ENCODE data around the gene MAOA.
A peak's percentile ranks its signal among the peaks of the same experiment; 100 is the strongest.
"Not testable (repeated sequence)": the region's sequence is repeated elsewhere in the genome, so short reads cannot be mapped to it uniquely, and the experiment has no call there.

The MAOA gene

DNA sequence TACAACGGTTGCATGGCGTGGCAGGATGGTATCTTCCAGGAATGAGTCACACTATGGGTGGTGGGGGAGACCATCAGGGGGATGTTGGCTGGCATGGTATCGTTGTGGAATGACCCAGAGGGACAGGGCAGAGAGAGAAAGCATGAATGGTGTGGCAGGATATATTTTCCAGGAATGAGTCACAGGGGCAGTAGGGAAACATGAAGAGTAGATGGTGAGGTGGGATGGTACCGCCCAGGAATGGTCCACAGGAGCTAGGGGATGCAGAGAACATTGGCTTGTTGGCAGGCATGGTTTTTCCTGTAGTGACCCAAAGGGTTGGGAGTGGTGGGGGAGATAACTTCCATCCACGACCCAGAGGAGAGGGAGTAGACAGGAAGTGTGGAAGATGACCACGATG lies 62.4 kb downstream of the MAOA start:
- no peak for DNase-seq

DNA sequence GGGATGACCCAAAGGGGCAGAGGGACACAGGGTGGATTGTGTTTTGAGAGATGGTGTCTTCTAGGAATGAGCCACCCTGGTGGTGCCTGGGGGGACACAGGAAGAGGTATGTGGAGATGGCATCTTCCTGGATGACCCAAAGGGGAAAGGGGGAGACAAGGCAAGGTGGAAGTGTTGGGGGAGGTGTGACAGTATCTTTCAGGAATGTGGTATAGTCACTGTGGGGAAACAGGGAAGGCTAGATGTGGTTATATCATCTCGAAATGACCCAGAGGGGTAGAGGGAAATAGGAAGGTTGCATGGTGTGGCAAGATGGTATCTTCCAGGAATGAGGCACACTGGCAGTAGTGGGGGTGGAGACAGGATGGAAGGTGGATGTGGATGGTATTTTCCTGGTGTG lies 62.9 kb downstream of the MAOA start:
- no peak for DNase-seq

DNA sequence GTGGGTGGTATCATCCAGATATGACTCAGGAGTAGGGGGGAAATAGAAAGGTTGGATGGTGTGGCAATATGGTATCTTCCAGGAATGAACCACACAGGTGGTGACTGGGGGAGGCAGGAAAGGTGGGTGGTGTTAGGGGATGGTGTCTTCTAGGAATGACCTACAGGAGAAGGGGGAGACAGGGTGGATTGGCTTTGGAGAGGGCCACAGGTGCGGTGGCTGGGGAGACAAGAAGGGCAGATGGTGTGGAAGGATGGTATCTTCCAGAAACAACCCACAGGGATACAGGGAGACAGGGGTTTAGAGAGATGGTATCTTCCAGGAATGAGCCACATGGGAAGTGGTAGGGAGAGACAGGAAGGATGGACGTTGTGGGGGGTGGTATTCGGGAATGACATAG lies 64.0 kb downstream of the MAOA start:
- no peak for DNase-seq

DNA sequence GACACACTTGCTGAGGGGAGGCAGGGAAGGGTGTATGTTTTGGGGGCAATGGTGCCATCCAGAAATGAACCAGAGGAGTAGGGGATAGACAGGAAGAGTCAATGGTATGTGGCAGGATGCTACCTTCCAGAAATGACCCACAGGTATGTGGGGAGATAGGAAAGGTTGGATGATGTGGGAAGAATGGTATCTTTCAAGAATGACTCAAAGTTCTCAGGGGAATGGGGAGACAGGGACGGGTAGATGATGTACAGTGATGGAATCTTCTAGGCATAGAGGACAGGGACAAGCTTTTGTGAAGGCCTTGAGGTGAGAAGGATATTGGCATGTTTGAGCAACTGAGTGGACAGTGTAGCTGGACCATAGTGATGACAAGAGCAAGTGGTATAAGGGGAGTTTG lies 64.9 kb downstream of the MAOA start:
- no peak for DNase-seq

DNA sequence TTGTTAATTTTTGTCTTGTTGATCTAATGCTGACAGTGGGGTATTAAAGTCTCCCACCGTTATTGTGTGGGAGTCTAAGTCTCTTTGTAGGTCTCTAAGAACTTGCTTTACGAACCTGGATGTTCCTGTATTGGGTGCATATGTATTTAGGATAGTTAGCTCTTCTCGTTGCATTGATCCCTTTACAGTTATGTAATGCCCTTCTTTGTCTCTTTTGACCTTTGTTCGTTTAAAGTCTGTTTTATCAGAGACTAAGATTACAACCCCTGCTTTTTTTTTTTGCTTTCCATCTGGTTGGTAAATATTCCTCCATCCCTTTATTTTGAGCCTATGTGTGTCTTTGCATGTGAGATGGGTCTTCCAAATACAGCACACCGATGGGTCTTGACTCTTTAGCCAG lies 69.1 kb downstream of the MAOA start:
- not testable (repeated sequence) for DNase-seq

DNA sequence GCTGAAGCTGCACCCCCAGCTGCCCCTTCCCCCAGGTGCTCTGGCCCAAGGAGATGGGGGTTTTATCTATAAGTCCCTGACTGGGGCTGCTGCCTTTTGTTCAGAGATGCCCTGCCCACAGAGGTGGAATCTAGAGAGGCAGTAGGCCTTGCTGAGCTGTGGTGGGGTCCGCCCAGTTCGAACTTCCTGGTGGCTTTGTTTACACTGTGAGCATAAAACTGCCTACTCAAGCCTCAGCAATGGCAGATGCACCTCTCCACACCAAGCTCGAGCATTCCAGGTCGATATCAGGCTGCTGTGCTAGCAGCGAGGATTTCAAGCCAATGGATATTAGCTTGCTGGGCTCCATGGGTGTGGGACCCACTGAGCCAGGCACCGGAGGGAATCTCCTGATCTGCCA lies 71.2 kb downstream of the MAOA start:
- DNase-seq: not testable (repeated sequence)

DNA sequence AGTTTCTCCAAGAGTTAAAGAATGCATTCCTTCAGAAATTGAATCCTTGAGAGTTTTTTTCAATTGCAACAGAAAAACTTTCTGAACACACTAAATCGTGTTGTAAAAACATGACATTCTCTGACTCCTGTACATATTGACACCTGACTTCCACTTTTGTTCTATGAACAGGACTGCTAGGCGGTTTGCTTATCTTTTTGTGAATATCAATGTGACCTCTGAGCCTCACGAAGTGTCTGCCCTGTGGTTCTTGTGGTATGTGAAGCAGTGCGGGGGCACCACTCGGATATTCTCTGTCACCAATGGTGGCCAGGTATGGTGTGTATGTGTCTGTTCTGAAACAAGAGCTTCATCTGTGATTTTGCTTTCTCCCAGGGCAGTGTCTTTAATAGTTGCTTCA lies 71.9 kb downstream of the MAOA start:
- DNase-seq: no peak

DNA sequence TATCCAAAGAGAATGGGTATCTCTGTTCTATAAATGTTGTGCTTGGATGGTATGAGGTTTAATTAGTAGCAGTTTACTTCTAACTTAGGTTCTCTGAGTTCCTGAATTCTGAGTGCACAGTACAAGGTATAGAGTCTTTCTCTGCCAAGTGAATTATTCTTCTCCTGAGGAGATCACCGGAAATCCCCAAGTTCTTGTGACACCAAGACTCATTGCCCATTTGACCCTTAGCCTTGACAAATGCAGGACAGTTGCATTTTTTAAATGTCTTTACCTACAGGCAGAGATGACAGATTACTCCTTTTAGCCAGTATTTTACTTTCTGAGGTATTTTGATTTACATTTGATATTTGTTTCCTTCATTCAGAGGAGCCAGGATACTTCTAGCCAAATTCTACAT lies 72.9 kb downstream of the MAOA start:
- no peak for DNase-seq

DNA sequence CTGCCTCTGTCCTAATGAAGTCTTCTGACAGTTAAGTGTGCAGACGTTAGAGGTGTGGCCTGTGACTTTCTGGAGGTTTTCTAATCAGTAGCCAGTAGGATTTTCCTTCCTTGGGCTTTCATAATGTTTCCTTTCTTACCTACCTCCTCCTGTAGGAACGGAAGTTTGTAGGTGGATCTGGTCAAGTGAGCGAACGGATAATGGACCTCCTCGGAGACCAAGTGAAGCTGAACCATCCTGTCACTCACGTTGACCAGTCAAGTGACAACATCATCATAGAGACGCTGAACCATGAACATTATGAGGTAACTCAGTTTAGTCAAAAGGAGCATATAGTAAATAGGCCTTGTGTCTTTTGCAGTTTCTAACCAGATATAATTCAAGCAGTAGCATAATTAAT lies 75.0 kb downstream of the MAOA start:
- DNase-seq: no peak

DNA sequence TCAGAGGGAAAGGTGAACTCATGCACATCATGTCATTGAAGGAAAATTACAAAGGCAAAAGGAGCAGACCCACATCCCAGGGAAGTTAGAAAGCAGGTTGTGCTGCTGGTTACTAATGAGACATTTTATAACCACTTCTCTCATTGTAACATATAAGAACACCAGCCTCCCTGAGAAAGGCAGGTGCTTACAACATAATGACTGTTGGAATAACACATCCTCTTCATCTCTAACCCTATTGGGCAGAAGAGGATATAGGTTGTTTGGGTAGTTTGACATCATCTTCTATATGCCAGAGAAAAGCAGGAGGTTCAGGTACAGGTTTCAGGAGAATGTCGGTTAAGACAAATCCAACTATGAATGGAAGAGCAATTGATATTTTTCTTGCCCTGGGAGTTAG lies 77.6 kb downstream of the MAOA start:
- no peak for DNase-seq

DNA sequence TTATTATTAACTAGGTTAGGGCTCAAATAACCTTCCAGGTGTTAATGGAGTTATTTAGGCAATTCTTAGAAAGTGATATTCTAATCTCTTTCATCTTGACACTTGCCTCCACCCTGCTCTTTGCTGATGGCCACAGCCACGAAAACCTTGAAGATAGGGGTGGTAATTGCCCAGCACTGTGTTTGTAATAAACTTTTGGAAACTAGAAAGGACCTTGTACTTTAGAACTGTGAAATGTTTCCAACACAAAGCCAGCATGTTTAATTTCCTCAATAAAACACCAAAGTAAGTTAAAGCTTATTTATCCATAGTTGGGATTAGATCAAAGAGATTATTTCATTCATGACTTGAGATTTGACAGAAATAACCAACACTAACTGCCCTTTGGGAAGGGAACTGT lies 78.3 kb downstream of the MAOA start:
- DNase-seq: no peak

DNA sequence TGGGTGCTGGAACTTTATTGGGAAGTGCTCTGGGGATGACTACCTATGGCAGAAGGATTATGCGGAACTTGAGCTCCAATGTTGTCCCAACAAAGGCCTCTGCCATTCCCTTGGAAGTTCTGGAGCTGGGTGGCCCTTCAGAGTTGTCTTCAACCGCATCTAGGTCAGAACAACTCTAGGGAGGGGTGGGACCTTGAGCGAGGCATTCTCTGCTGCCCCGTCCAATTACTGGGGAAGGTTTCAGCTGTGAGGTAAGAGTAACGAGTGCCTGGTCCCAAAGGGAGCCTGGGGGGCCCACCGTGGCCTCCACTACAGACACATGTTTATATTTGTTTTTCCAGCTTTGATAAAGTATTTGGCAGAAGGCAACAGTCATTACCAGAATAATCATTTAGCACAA lies 79.4 kb downstream of the MAOA start:
- no peak for DNase-seq

DNA sequence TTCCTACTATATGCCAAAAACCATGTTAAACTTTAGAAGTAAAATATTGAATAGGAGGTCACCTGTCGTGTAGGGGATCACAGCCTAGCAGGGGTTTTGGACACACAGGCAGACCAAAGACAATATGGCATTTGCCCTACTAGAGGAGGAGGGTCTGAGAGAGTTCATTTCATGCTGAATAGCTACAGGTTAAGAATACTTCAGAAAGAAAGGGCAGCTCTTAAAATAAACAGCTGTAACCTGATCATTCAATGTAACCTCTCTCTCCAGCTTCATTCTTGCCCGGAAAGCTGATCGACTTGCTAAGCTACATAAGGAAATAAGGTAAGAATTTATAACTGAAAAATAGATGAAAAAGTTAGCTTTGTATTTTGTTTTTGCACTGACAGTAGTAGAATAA lies 79.9 kb downstream of the MAOA start:
- no peak for DNase-seq

DNA sequence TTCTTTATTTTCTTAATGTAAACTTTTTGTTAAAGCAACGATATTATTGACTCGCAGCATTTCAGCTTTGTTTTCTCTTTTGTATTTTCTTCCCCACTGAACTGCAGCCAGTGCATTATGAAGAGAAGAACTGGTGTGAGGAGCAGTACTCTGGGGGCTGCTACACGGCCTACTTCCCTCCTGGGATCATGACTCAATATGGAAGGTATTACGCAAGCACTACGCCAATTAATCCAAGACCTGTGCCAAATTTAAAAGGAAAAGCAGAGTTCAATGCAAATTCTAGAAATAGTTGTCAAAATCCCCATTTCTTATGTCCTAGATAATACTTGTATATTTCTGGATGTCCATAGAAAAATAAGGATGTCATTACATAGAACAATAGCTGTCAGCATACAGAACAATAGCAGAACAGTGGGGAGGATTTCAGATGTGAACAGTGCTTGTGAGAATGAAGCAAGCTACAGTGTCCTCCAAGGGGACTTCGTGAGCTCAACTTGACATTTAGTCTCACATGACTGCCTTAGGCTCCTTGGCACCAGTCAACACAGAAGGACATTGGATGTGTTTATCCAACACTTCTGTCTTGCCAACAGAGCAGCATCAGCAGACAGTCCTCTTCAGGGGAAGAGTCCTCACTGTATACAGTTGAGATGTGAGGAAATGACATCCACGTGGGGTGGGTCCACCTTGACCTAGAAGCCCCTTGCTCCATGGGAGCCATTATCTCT lies 85.9 kb downstream of the MAOA start:
- DNase-seq: no peak

DNA sequence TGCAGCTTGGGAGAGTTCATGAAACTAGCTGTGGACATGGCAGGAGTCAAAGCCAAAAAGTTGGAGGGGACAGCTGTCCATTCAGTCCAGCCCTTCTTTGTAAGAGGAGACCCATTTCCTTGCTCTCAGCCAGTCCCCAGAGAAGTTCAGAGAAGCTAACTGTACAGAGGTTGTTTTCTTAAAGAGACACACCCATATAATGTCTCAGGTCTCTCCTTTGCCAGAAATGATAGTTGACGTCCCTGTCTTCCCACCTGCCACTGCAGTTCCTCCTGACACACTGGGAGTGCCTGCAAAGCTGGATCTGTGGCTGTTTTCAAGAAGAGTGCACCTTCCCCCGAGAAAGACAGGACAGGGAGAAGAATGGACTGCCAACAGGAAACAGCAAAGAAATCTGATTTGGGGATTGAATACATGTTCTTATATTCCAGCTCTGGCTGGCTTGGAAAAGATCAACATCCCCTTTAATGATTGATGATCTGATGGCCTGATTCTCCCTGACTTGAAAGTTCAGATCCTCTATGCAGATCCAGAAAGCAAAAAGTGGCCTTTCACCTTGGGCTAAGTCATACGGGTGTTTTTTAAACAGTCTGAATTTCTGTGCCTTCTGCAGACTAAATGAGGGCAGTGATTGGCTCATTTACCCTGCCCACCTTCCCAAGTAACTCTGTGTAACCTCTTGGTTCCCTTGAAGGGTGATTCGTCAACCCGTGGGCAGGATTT lies 87.2 kb downstream of the MAOA start:
- no peak for DNase-seq

DNA sequence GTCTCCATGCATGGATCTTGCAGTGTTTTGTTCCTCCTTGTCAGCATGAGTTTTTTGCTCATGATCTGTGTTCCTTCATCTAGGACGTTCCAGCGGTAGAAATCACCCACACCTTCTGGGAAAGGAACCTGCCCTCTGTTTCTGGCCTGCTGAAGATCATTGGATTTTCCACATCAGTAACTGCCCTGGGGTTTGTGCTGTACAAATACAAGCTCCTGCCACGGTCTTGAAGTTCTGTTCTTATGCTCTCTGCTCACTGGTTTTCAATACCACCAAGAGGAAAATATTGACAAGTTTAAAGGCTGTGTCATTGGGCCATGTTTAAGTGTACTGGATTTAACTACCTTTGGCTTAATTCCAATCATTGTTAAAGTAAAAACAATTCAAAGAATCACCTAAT lies 88.2 kb downstream of the MAOA start:
- no peak for DNase-seq

DNA sequence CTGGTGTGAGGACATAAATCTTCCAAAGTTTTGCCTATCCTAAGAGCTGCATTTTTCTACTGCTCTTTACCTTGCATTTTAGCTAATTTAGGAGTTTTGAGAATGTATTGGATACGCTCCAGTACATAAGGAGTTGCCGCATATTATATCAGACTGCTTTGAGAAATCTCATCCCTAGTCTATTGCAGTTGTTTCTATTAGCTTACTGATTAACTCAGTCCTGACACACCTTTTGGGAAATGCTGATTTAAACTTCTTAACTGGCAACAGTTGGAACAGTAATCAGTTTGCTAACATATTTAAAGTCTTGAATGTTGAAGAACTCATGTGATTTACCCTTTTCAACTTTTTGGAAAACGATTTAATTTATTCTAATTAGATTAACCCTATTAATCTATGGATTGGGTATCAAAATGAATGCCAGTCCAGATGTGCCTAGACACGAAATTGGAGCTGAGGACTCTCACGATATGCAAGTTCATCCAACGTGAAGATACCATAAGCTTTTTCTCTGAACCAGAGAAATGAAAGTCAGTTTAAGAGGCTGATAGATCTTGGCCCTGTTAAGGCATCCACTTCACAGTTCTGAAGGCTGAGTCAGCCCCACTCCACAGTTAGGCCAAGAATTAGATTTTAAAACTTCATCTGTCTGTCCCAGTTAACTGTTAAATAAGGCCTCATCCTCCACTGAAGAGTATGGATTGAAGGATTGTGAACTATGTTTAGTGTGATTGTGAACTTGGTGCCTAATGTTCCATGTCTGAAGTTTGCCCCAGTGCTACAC lies 90.0 kb downstream of the MAOA start:
- no peak for DNase-seq

DNA sequence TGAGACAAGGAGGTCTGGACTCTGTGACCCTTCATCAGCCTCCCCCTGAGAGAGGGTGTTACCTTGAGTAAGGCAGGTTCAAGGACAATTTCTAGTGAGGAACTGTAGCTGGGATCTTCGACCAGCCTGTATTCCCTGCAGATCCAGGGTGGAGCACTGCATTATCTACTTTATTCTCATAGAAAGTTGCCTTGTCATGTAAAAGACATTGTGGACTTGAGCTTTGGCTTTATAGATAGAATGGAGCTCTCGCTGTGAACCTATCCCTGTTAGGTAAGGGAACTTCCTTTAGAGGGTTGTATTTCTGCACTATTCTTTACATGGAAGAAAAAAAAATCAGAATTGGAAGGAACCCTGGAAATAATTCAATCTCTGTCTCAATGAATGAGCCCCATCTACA lies 91.4 kb downstream of the MAOA start:
- no peak for DNase-seq

DNA sequence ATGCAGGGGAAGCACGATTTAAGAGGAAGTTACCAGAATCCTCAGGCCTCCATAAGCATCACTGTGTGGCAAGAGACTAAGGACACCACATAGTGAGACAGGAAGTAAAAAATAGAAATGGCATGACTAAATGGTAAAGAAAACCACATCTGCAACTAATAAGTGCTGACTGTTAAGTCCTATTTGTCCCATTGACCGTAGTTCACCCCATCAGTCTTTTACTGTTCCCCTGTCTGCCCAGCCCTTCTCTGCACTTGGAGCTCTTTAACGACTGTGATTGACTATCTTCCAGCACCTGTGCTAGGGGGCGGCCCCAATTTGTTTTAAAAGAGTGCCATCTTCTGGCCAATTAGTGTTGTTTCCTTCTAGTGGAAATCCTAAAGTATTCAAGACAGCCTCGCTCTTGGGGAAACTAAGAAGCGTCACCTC lies 94.2 kb downstream of the MAOA start:
- DNase-seq: peak; percentile 38

DNA sequence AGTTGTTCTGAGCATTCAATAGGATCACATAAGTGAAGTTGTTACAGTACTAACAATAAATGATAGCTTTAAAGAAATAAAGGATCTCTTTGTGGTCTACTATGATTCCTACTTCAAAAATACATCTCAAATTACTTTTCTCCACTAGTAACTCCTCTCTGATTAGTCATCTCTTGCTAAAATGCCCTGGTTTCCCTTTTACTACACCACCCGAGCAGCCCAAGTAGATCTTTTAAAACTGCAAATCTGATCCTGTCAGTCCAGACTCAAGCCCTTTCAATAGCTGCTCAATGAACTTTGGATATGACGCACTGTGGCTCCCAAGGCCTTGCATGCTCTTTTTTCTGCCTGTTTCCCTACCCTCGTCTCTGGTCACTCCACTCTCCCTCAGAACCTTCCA lies 97.5 kb downstream of the MAOA start:
- no peak for DNase-seq

DNA sequence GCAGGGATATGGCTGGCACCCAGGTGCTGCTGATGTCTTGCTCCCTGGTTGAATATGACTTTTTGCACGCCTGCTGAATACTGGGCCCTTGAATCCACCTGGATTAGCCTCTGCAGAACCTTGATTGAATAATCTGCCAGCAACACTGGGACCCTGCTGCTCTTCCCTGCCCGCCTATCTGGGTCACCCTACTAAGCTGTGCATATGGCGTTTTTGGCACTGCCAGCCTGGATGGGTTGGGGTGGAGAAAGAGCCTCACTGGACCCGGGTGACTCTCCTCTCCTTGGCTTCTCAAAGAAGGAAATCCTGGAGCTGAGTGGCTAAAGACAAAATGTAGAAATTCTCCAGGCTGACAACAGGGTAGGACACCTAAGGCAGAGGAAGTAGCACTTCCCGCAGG lies 100.0 kb downstream of the MAOA start:
- DNase-seq: no peak

DNA sequence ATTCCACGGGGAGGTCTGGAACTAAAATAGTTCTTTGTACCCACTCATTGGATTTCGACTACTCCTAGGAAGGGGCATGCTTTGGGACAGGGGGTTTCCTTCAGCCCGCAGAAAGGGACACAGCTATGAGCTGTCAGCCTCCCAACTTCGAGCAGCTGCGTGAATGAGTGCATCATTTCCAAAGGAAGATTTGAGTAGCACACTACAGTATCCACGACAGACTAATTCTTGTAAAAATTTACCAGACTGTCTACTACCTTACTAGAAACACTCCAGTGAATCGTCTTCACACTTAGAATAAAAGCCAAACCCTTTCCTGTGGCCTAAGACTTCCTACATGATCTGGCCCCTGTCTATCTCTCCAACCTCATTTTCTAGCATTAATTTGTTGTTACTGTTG lies 101.9 kb downstream of the MAOA start:
- DNase-seq: no peak

DNA sequence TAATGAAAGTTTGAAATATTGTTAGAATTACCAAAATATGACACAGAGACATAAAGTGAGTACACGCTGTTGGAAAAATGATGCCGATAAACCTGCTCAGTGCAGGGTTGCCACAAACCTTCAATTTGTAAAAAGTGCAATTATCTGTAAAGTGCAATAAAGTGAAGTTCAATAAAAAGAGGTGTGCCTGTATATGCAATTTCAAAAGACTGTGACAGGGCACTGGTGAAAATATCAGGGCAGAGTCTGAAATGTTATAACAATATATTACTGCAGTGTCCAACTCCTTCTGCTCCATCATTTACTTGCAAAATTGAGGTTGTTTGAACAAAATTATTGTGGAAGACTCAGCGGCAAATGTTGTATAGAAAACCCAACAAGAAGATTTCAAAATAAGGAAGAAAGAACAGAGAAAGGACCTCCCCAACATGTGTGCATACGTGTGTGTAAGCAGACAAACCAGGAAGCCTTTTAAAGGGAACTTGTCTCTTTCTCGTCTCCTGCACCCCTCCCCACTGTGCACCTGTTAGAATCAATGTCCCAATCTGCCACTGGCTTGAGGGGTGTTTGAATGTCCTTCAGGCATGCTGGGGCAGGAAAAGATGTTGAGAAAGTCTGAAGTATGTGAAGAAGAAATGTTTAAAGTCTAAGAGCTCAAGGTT lies 130.0 kb downstream of the MAOA start:
- DNase-seq: no peak
